Measurements from ENCODE around the gene MAPK8IP3. TPM values are rescaled to one million over a fixed set of nuclear protein-coding genes. Genes with fewer than 3 reads are reported as not detected.
A peak's percentile ranks its signal among the peaks of the same experiment; 100 is the strongest.

MAPK8IP3 gene
- total and polyA plus RNA-seq, 7 experiments from 2014 or later, result 1.7 to 299 (median 244) TPM

- Mint-ChIP-seq H3K27ac (peak overlapping the region in 1 of 9 donors; percentile 31), H3K36me3 (peaks cover 6 to 44% (median 12%) of the 10 kb centered on the region in 5 donors), H3K27me3 (no peaks in the 10 kb centered on the region), H3K4me1 (peaks cover 0 to 20% (median 10%) of the 10 kb centered on the region in 7 donors), H3K4me3 (no peak overlapping the region), H3K9me3 (no peaks in the 10 kb centered on the region)
- POLR2A ChIA-PET, result no interaction called here
- Histone ChIP-seq H3K4me3 (ENCODE audit: low read length) (no peak overlapping the region), H3K36me3 (ENCODE audit: control insufficient read depth in 2 of 3, insufficient read depth in 3 of 3, low read length in 3 of 3) (peaks cover 0 to 66% (median 5%) of the 10 kb centered on the region in 3 experiments), H3K4me1 (ENCODE audit: control insufficient read depth in 2 of 2, insufficient read depth in 2 of 2, low read length in 2 of 2) (no peaks in the 10 kb centered on the region), H3K27ac (ENCODE audit: low read depth, low read length) (no peak overlapping the region), H3K9me3 (ENCODE audit: control insufficient read depth in 2 of 3, low read length in 3 of 3) (no peaks in the 10 kb centered on the region), H3K27me3 (ENCODE audit: control insufficient read depth in 2 of 2, insufficient read depth in 2 of 2, low read length in 2 of 2) (no peaks in the 10 kb centered on the region)
- DNase-seq (no peak), ATAC-seq (no peak)
- intact Hi-C loops (cut with micrococcal nuclease), result no loop called here
- CTCF ChIA-PET, result no interaction called here
Observed at GRCh38 chr16:1687427-1688316, 18.3 kb upstream of the MAPK8IP3 start.

- CTCF ChIA-PET, result interaction anchor here (0.7 kb wide), 1 partner anchor 324 kb away, joined by 4 read pairs; no protein-coding TSS in a partner anchor
- Mint-ChIP-seq H3K9me3 (no peaks in the 10 kb centered on the region), H3K27me3 (no peaks in the 10 kb centered on the region), H3K4me1 (peaks cover 0 to 15% (median 6%) of the 10 kb centered on the region in 7 donors), H3K36me3 (peaks cover 10 to 50% (median 13%) of the 10 kb centered on the region in 5 donors), H3K4me3 (no peak overlapping the region), H3K27ac (peak overlapping the region in 1 of 9 donors; percentile 51)
- Histone ChIP-seq H3K27ac (ENCODE audit: low read depth, low read length) (no peak overlapping the region), H3K9me3 (ENCODE audit: control insufficient read depth in 2 of 3, low read length in 3 of 3) (no peaks in the 10 kb centered on the region), H3K4me3 (ENCODE audit: low read length) (no peak overlapping the region), H3K36me3 (ENCODE audit: control insufficient read depth in 2 of 3, insufficient read depth in 3 of 3, low read length in 3 of 3) (peaks cover 0 to 72% (median 5%) of the 10 kb centered on the region in 3 experiments), H3K4me1 (ENCODE audit: control insufficient read depth in 2 of 2, insufficient read depth in 2 of 2, low read length in 2 of 2) (no peaks in the 10 kb centered on the region), H3K27me3 (ENCODE audit: control insufficient read depth in 2 of 2, insufficient read depth in 2 of 2, low read length in 2 of 2) (no peaks in the 10 kb centered on the region)
- intact Hi-C loops (cut with micrococcal nuclease), result no loop called here
- POLR2A ChIA-PET, result no interaction called here
- ATAC-seq, result no peak
- no peak for DNase-seq
Observed at GRCh38 chr16:1688807-1689560, 17.0 kb upstream of the MAPK8IP3 start.

- Histone ChIP-seq H3K36me3 (ENCODE audit: control insufficient read depth in 2 of 3, insufficient read depth in 3 of 3, low read length in 3 of 3) (peaks cover 0 to 70% (median 5%) of the 10 kb centered on the region in 3 experiments), H3K4me3 (ENCODE audit: low read length) (no peak overlapping the region), H3K27me3 (ENCODE audit: control insufficient read depth in 2 of 2, insufficient read depth in 2 of 2, low read length in 2 of 2) (no peaks in the 10 kb centered on the region), H3K4me1 (ENCODE audit: control insufficient read depth in 2 of 2, insufficient read depth in 2 of 2, low read length in 2 of 2) (no peaks in the 10 kb centered on the region), H3K9me3 (ENCODE audit: control insufficient read depth in 2 of 3, low read length in 3 of 3) (no peaks in the 10 kb centered on the region), H3K27ac (ENCODE audit: low read depth, low read length) (no peak overlapping the region)
- H3K4me3 Mint-ChIP-seq, result no peak overlapping the region
- peaks cover 0 to 15% (median 6%) of the 10 kb centered on the region in 7 donors for H3K4me1 Mint-ChIP-seq
- peaks cover 10 to 53% (median 15%) of the 10 kb centered on the region in 5 donors for H3K36me3 Mint-ChIP-seq
- intact Hi-C loops (cut with micrococcal nuclease), result no loop called here
- no peak overlapping the region for H3K27ac Mint-ChIP-seq
- DNase-seq (no peak), ATAC-seq (no peak)
- no peaks in the 10 kb centered on the region for H3K9me3 Mint-ChIP-seq
- ChIA-PET CTCF (no interaction called here), POLR2A (no interaction called here)
- H3K27me3 Mint-ChIP-seq, result no peaks in the 10 kb centered on the region
Observed at GRCh38 chr16:1689853-1690252, 16.1 kb upstream of the MAPK8IP3 start.

DNA sequence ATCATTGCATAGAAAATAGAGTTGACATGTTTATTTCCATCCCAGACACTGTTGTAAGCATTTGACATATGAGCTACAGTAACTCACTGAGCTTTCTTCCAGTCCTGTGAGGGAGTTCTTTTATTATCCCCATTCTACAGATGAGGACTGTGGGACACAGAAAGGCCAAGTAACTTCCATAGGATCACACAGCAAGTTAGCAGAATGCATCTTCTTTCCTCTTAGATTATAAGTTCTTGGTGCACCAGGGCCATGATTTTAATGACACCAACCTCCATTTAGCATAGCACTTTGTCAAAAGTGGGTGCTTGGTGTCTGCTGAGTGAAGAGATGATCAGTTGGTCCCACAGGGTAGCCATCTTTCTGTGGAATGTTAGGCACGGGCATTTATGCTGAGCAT, 15.2 kb upstream of the MAPK8IP3 start:
- Histone ChIP-seq H3K4me3 (ENCODE audit: low read length) (no peak overlapping the region), H3K9me3 (ENCODE audit: control insufficient read depth in 2 of 3, low read length in 3 of 3) (no peaks in the 10 kb centered on the region), H3K36me3 (ENCODE audit: control insufficient read depth in 2 of 3, insufficient read depth in 3 of 3, low read length in 3 of 3) (peaks cover 0 to 71% (median 5%) of the 10 kb centered on the region in 3 experiments), H3K27me3 (ENCODE audit: control insufficient read depth in 2 of 2, insufficient read depth in 2 of 2, low read length in 2 of 2) (no peaks in the 10 kb centered on the region), H3K4me1 (ENCODE audit: control insufficient read depth in 2 of 2, insufficient read depth in 2 of 2, low read length in 2 of 2) (no peaks in the 10 kb centered on the region), H3K27ac (ENCODE audit: low read depth, low read length) (no peak overlapping the region)
- ChIA-PET POLR2A (no interaction called here), CTCF (no interaction called here)
- peaks cover 10 to 53% (median 17%) of the 10 kb centered on the region in 5 donors for H3K36me3 Mint-ChIP-seq
- no peaks in the 10 kb centered on the region for H3K9me3 Mint-ChIP-seq
- DNase-seq (no peak), ATAC-seq (no peak)
- H3K27ac Mint-ChIP-seq, result peak overlapping the region in 1 of 9 donors; percentile 19
- peaks cover 0 to 15% (median 6%) of the 10 kb centered on the region in 7 donors for H3K4me1 Mint-ChIP-seq
- intact Hi-C loops (cut with micrococcal nuclease), result no loop called here
- H3K4me3 Mint-ChIP-seq, result no peak overlapping the region
- no peaks in the 10 kb centered on the region for H3K27me3 Mint-ChIP-seq

DNA sequence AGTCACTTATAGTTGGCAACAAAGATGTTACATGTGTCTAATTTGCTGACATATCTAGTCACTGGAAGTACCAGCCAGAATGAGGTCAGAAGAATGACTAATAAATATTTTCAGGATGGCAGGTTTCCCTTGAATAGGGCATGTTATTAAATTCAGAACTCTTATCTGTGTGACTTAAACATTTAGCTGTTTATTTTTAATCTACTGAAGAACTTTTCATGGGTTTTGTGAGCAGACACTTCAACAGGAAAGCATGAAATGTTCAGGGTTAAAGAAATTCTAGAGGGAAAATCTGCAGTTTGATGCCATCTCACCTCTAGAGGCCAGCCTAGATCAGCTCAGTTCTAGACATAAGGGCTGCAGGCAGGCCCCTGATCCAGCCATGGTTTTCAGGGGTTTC, 14.7 kb upstream of the MAPK8IP3 start:
- no peaks in the 10 kb centered on the region for H3K27me3 ChIP-seq (ENCODE audit: control insufficient read depth in 2 of 2, insufficient read depth in 2 of 2, low read length in 2 of 2)
- H3K9me3 ChIP-seq (ENCODE audit: control insufficient read depth in 2 of 3, low read length in 3 of 3), result no peaks in the 10 kb centered on the region
- ATAC-seq, result no peak
- H3K27me3 Mint-ChIP-seq, result no peaks in the 10 kb centered on the region
- CTCF ChIA-PET, result no interaction called here
- H3K4me3 ChIP-seq (ENCODE audit: low read length), result no peak overlapping the region
- no peak for DNase-seq
- peaks cover 0 to 15% (median 6%) of the 10 kb centered on the region in 7 donors for H3K4me1 Mint-ChIP-seq
- H3K4me1 ChIP-seq (ENCODE audit: control insufficient read depth in 2 of 2, insufficient read depth in 2 of 2, low read length in 2 of 2), result no peaks in the 10 kb centered on the region
- H3K27ac Mint-ChIP-seq, result no peak overlapping the region
- H3K27ac ChIP-seq (ENCODE audit: low read depth, low read length), result no peak overlapping the region
- peaks cover 10 to 53% (median 17%) of the 10 kb centered on the region in 5 donors for H3K36me3 Mint-ChIP-seq
- H3K36me3 ChIP-seq (ENCODE audit: control insufficient read depth in 2 of 3, insufficient read depth in 3 of 3, low read length in 3 of 3), result peaks cover 0 to 70% (median 5%) of the 10 kb centered on the region in 3 experiments
- POLR2A ChIA-PET, result interaction anchor here (1.2 kb wide), 1 partner anchor 15 kb away, joined by 3 read pairs; the partner anchor contains the start of gene MAPK8IP3
- no peak overlapping the region for H3K4me3 Mint-ChIP-seq
- intact Hi-C loops (cut with micrococcal nuclease), result no loop called here
- no peaks in the 10 kb centered on the region for H3K9me3 Mint-ChIP-seq

DNA sequence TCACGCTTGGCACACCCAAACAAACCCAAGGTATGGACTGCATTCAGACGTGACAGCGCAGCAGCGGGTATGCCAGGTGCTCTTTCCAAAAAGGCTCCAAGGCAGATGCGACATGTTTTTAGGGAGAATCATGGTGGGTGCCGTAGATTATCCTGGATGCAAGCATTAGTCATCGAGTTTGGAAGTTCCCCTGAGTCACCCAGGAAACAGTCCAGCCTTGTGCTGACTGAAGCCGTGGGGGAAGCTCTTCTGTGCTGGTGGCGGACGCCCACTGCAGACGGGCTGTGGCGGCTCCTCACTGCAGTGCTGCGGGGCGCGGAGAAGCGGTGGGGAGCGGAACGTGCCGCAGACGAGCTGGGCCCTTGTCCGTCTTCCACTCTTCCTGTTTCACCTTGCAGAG, 14.0 kb upstream of the MAPK8IP3 start:
- H3K9me3 ChIP-seq (ENCODE audit: control insufficient read depth in 2 of 3, low read length in 3 of 3), result no peaks in the 10 kb centered on the region
- no peak overlapping the region for H3K4me3 ChIP-seq (ENCODE audit: low read length)
- CTCF ChIA-PET, result no interaction called here
- H3K27ac ChIP-seq (ENCODE audit: low read depth, low read length), result no peak overlapping the region
- Mint-ChIP-seq H3K27me3 (no peaks in the 10 kb centered on the region), H3K4me3 (no peak overlapping the region), H3K4me1 (peaks cover 0 to 15% (median 6%) of the 10 kb centered on the region in 7 donors), H3K9me3 (no peaks in the 10 kb centered on the region), H3K36me3 (peaks cover 10 to 56% (median 21%) of the 10 kb centered on the region in 5 donors), H3K27ac (no peak overlapping the region)
- intact Hi-C loops (cut with micrococcal nuclease), result no loop called here
- no peak for DNase-seq
- no peaks in the 10 kb centered on the region for H3K4me1 ChIP-seq (ENCODE audit: control insufficient read depth in 2 of 2, insufficient read depth in 2 of 2, low read length in 2 of 2)
- no peaks in the 10 kb centered on the region for H3K27me3 ChIP-seq (ENCODE audit: control insufficient read depth in 2 of 2, insufficient read depth in 2 of 2, low read length in 2 of 2)
- H3K36me3 ChIP-seq (ENCODE audit: control insufficient read depth in 2 of 3, insufficient read depth in 3 of 3, low read length in 3 of 3), result peaks cover 0 to 70% (median 5%) of the 10 kb centered on the region in 3 experiments
- POLR2A ChIA-PET, result interaction anchor here (1.2 kb wide), 1 partner anchor 14 kb away, joined by 3 read pairs; the partner anchor contains the start of gene MAPK8IP3
- no peak for ATAC-seq
